B cell (primary cell): ENCODE results near the gene TMEM247. TPM values are rescaled to one million over a fixed set of nuclear protein-coding genes. Genes with fewer than 3 reads are reported as not detected.

Experiments used
- ATAC-seq: fragments of 200-7000 bp; cut with Tn5 transposase; one replicate; pipeline ENCODE4 v1.10.0; 2021; ENCODE audit warnings: low read depth, mild to moderate bottlenecking, moderate number of reproducible peaks, moderate library complexity
- CTCF ChIA-PET: fragments of 350-600 bp; sonication (Branson Sonifier 250); formaldehyde crosslinking; loops from one replicate; lab custom pipeline; 2021; ENCODE audit warnings: antibody characterized with exemption, inconsistent platforms; lab: Charles Lee
- POLR2A ChIA-PET: fragments of 350-600 bp; sonication (Branson Sonifier 250); formaldehyde crosslinking; loops from one replicate; lab custom pipeline; 2021; ENCODE audit warnings: antibody characterized with exemption; lab: Charles Lee
- DNase-seq: peaks from one replicate; pipeline ENCODE4 v3.0.0; 2013
- H2AFZ ChIP-seq: 2 replicates; pipeline ENCODE4 v1.6.1; 2012; ENCODE audit warnings: mild to moderate bottlenecking, low read depth, low read length; ENCODE audit not compliant: insufficient read depth, poor library complexity, severe bottlenecking
- H3K27ac ChIP-seq, 2 donors: 1 replicate in 1 of 2; 2 replicates in 1 of 2; pipeline ENCODE4 v1.5.1; 2012 to 2013; ENCODE audit warnings: low read length in 2 of 2, mild to moderate bottlenecking in 2 of 2, moderate library complexity in 1 of 2
- H3K27me3 ChIP-seq, 4 experiments: fragments of 200-600 bp in 1 of 4; sonication (generic) in 1 of 4; replicated peaks in 1 of 4; 1 replicate in 2 of 4; 2 replicates in 2 of 4; pipeline versions ENCODE4 v1.6.1 to v1.7.0; 2013 to 2016; ENCODE audit warnings: low read length in 3 of 4, mild to moderate bottlenecking in 2 of 4, mixed read lengths in 1 of 4, moderate library complexity in 1 of 4; ENCODE audit not compliant: insufficient read depth in 4 of 4, control insufficient read depth in 3 of 4; ENCODE audit errors: control extremely low read depth in 1 of 4
- H3K36me3 ChIP-seq, 2 experiments: replicated peaks in 1 of 2; 1 replicate in 1 of 2; 2 replicates in 1 of 2; pipeline versions ENCODE4 v1.6.1 to v1.7.1; 2013; ENCODE audit warnings: low read length in 1 of 2; ENCODE audit not compliant: insufficient read depth in 2 of 2, control insufficient read depth in 1 of 2; ENCODE audit errors: control extremely low read depth in 1 of 2, extremely low read depth in 1 of 2
- H3K4me1 ChIP-seq, 2 donors: fragments of 200-600 bp in 1 of 2; sonication (generic) in 1 of 2; 1 replicate in 1 of 2; 2 replicates in 1 of 2; pipeline versions ENCODE4 v1.5.1 to v1.6.1; 2013 to 2017; ENCODE audit warnings: low read length in 2 of 2; ENCODE audit not compliant: control insufficient read depth in 2 of 2, insufficient read depth in 2 of 2
- H3K4me2 ChIP-seq: replicated peaks from 2 replicates; pipeline ENCODE3; 2012; ENCODE audit warnings: mild to moderate bottlenecking, low read depth, low read length; ENCODE audit not compliant: poor library complexity, severe bottlenecking
- H3K4me3 ChIP-seq, 5 experiments: fragments of 200-600 bp in 1 of 5; sonication (generic) in 1 of 5; 1 replicate in 3 of 5; 2 replicates in 2 of 5; pipeline versions ENCODE4 v1.5.1 to v1.7.0; 2011 to 2016; ENCODE audit warnings: low read length in 4 of 5, mild to moderate bottlenecking in 4 of 5, low read depth in 2 of 5, control low read depth in 1 of 5, moderate library complexity in 1 of 5; ENCODE audit not compliant: insufficient read depth in 1 of 5; ENCODE audit errors: control extremely low read depth in 1 of 5, extremely low read depth in 1 of 5
- H3K79me2 ChIP-seq: fragments of 200-600 bp; sonication (generic); one replicate; pipeline ENCODE4 v1.6.0; 2016; ENCODE audit warnings: low read length; ENCODE audit not compliant: control insufficient read depth, insufficient read depth
- H3K9ac ChIP-seq: fragments of 200-600 bp; sonication (generic); 2 replicates; pipeline ENCODE4 v1.6.1; 2017; ENCODE audit warnings: mild to moderate bottlenecking, low read length, moderate library complexity
- H3K9me3 ChIP-seq, 3 donors: one replicate each; pipeline versions ENCODE4 v1.6.1 to v1.7.1; 2013; ENCODE audit warnings: low read length in 2 of 3; ENCODE audit not compliant: control insufficient read depth in 2 of 3, insufficient read depth in 1 of 3; ENCODE audit errors: control extremely low read depth in 1 of 3
- H4K20me1 ChIP-seq: 2 replicates; pipeline ENCODE4 v1.6.0; 2012; ENCODE audit warnings: mild to moderate bottlenecking, low read length; ENCODE audit not compliant: insufficient read depth, control insufficient read depth, poor library complexity, severe bottlenecking
- H3K27ac Mint-ChIP-seq: one replicate; pipeline ENCODE4 v1.8.0; 2021; ENCODE audit warnings: mixed read lengths
- H3K27me3 Mint-ChIP-seq: one replicate; pipeline ENCODE4 v1.8.0; 2021; ENCODE audit warnings: mixed read lengths
- H3K4me1 Mint-ChIP-seq: one replicate; pipeline ENCODE4 v1.8.0; 2021; ENCODE audit warnings: mixed read lengths
- H3K4me3 Mint-ChIP-seq: one replicate; pipeline ENCODE4 v1.8.0; 2021; ENCODE audit warnings: mixed read lengths
- H3K9me3 Mint-ChIP-seq: one replicate; pipeline ENCODE4 v1.8.0; 2022; ENCODE audit warnings: mixed read lengths; ENCODE audit not compliant: insufficient read depth
- CTCF ChIP-seq: fragments of 200-600 bp; IDR thresholded peaks from one replicate; pipeline ENCODE4 v1.8.0; 2022; ENCODE audit warnings: antibody characterized with exemption, mild to moderate bottlenecking
- EZH2 ChIP-seq: IDR thresholded peaks from 2 replicates; pipeline ENCODE4 v1.6.1; 2012; ENCODE audit warnings: borderline replicate concordance, low read depth, mild to moderate bottlenecking, moderate library complexity, low read length; ENCODE audit not compliant: insufficient read depth, poor library complexity, severe bottlenecking
- WGBS: methylation state at CpG from one replicate; pipeline ENCODE4 v1.1.5; 2013; ENCODE audit warnings: missing lambda C conversion rate; ENCODE audit not compliant: insufficient coverage; 5-methylcytosine and 5-hydroxymethylcytosine counted together
- intact Hi-C: fragments of 100-400 bp; cut with micrococcal nuclease; formaldehyde crosslinking; loops from one replicate; pipeline ENCODE4 v1.10.0; 2022
- polyA plus RNA-seq: library from polyadenylated mRNA; depleted of rRNA; stranded (reverse); fragments of >200 nt; gene quantifications from 2 replicates; pipeline ENCODE4 v1.2.3, GENCODE V29; 2012
- total RNA-seq, 2 donors: library from RNA; stranded (reverse); fragments of 120-200 nt in 1 of 2; gene quantifications; 1 replicate in 1 of 2; 2 replicates in 1 of 2; pipeline versions ENCODE4 v1.2.3 to v1.2.4, GENCODE V29; 2013 to 2022

TMEM247 gene
- total and polyA plus RNA-seq, 2 donors (not counting 1 experiment from before 2014, with no cell fraction given) = not detected

GRCh38 chr2:46456789-46457188 is 22.6 kb upstream of the TMEM247 start:
- ChIA-PET CTCF (interaction anchor here (0.7 to 2.4 kb wide), 4 partner anchors 146 to 188 kb away, joined by 3 to 9 read pairs (median 5); no protein-coding TSS in a partner anchor), POLR2A (no interaction called here)
- ATAC-seq = no peak
- H3K36me3 ChIP-seq = no peaks in the 10 kb centered on the region
- H3K27ac ChIP-seq = no peak overlapping the region
- Mint-ChIP-seq H3K27me3 (peaks cover 18% of the 10 kb centered on the region), H3K4me3 (no peak overlapping the region), H3K4me1 (peaks cover 7% of the 10 kb centered on the region), H3K9me3 (no peaks in the 10 kb centered on the region), H3K27ac (no peak overlapping the region)
- H3K9ac ChIP-seq = no peak overlapping the region
- no peak overlapping the region for H2AFZ ChIP-seq
- H3K27me3 ChIP-seq = no peaks in the 10 kb centered on the region
- DNase-seq = no peak
- H3K4me3 ChIP-seq = no peak overlapping the region
- H3K79me2 ChIP-seq = no peaks in the 10 kb centered on the region
- no peaks in the 10 kb centered on the region for H4K20me1 ChIP-seq
- peaks cover 7% of the 10 kb centered on the region in 2 donors for H3K4me1 ChIP-seq
- WGBS = 92% methylated on average over 2 of the region's 7 CpGs
- no peak overlapping the region for H3K4me2 ChIP-seq
- TF ChIP-seq CTCF (no peak), EZH2 (no peak)
- intact Hi-C loops = no loop called here
- no peaks in the 10 kb centered on the region for H3K9me3 ChIP-seq

- CTCF ChIA-PET = interaction anchor here (1.2 to 1.8 kb wide), 6 partner anchors 8 to 1478 kb away, joined by 3 to 6 read pairs (median 4); no protein-coding TSS in a partner anchor
Measured at GRCh38 chr2:46458763-46459500, 20.4 kb upstream of the TMEM247 start.

More at GRCh38 chr2:46458763-46459500, 20.4 kb upstream of the TMEM247 start:
- no peaks in the 10 kb centered on the region for H3K9me3 Mint-ChIP-seq
- Histone ChIP-seq H2AFZ (no peak overlapping the region), H3K27me3 (no peaks in the 10 kb centered on the region), H3K36me3 (no peaks in the 10 kb centered on the region), H3K9me3 (no peaks in the 10 kb centered on the region), H3K79me2 (no peaks in the 10 kb centered on the region), H3K4me2 (no peak overlapping the region), H3K4me3 (no peak overlapping the region), H3K4me1 (peaks cover 13 to 16% of the 10 kb centered on the region in 2 donors), H3K27ac (no peak overlapping the region), H3K9ac (no peak overlapping the region), H4K20me1 (no peaks in the 10 kb centered on the region)
- 92% methylated on average over 8 of the region's 9 CpGs for WGBS
- intact Hi-C loops = no loop called here
- no peak overlapping the region for H3K4me3 Mint-ChIP-seq
- POLR2A ChIA-PET = no interaction called here
- TF ChIP-seq EZH2 (no peak), CTCF (no peak)
- peaks cover 17% of the 10 kb centered on the region for H3K4me1 Mint-ChIP-seq
- no peak overlapping the region for H3K27ac Mint-ChIP-seq
- DNase-seq (no peak), ATAC-seq (no peak)
- peaks cover 14% of the 10 kb centered on the region for H3K27me3 Mint-ChIP-seq
